Stimulated activated CD8-positive, alpha-beta memory T cell treated with anti-CD3 and anti-CD28 coated beads, Interleukin-4, amount 100 ng/mL, for 1 hour (primary cell): ENCODE results near the gene ERG28.
"Not testable (repeated sequence)": the region's sequence is repeated elsewhere in the genome, so short reads cannot be mapped to it uniquely, and the experiment has no call there.

Experiments
- DNase-seq, 2 donors: peaks; one replicate each; pipeline ENCODE4 v3.0.0-alpha.2; 2020; ENCODE audit warnings: low read depth in 2 of 2, low spot score in 1 of 2

The ERG28 gene

GRCh38 chr14:75626863-75627262 is 33.8 kb downstream of the ERG28 start:
- no peak for DNase-seq

- DNase-seq, result no peak
These were observed 34.3 kb downstream of the ERG28 start for GRCh38 chr14:75626396-75626795.

- DNase-seq, result no peak
These were observed 35.6 kb downstream of the ERG28 start for GRCh38 chr14:75625034-75625433.

GRCh38 chr14:75619548-75619947 is 41.1 kb downstream of the ERG28 start:
- DNase-seq, result no peak

- DNase-seq, result no peak
These were observed 45.5 kb downstream of the ERG28 start for GRCh38 chr14:75615200-75615599.

GRCh38 chr14:75614179-75614578 is 46.5 kb downstream of the ERG28 start:
- DNase-seq, result no peak

- no peak for DNase-seq
These were observed 48.5 kb downstream of the ERG28 start for GRCh38 chr14:75612157-75612556.

GRCh38 chr14:75610834-75611233 is 49.8 kb downstream of the ERG28 start:
- DNase-seq, result no peak

- DNase-seq, result no peak
These were observed 50.8 kb downstream of the ERG28 start for GRCh38 chr14:75609606-75610475.

GRCh38 chr14:75609116-75609515 is 51.6 kb downstream of the ERG28 start:
- no peak for DNase-seq

- DNase-seq, result no peak
These were observed 52.6 kb downstream of the ERG28 start for GRCh38 chr14:75607842-75608640.

GRCh38 chr14:75607044-75607443 is 53.6 kb downstream of the ERG28 start:
- no peak for DNase-seq

- DNase-seq, result no peak
These were observed 54.8 kb downstream of the ERG28 start for GRCh38 chr14:75605916-75606315.

GRCh38 chr14:75604979-75605851 is 55.5 kb downstream of the ERG28 start:
- DNase-seq, result no peak

GRCh38 chr14:75602503-75602902 is 58.2 kb downstream of the ERG28 start:
- no peak for DNase-seq

GRCh38 chr14:75601061-75601460 is 59.6 kb downstream of the ERG28 start:
- not testable (repeated sequence) for DNase-seq

GRCh38 chr14:75600100-75600499 is 60.6 kb downstream of the ERG28 start:
- not testable (repeated sequence) for DNase-seq
